MCF 10A (cell line): Measurements from ENCODE around the gene RPP30. TPM values are rescaled to one million over a fixed set of nuclear protein-coding genes. Genes with fewer than 3 reads are reported as not detected.

Experiments
- BruUV-seq: library from RNA; stranded (reverse); fragments of 400-500 nt; replicated peaks from 2 replicates; lab custom pipeline; 2021; lab: Mats Ljungman, UMichigan
- CTCF ChIA-PET: fragments of 300-600 bp; sonication (Branson Sonifier 250); formaldehyde crosslinking; extraction: SDS; loops from one replicate; lab custom pipeline; 2021; ENCODE audit warnings: antibody characterized with exemption, inconsistent platforms; lab: Yijun Ruan, JAX
- POLR2A ChIA-PET: fragments of 300-600, 350-650 bp; sonication (Branson Sonifier 250); formaldehyde crosslinking; extraction: SDS; loops from one replicate; lab custom pipeline; 2020; ENCODE audit warnings: antibody characterized with exemption, inconsistent platforms; lab: Yijun Ruan, JAX
- DNase-seq: peaks from one replicate; pipeline ENCODE4 v3.0.0-alpha.2; 2018; ENCODE audit not compliant: unreplicated experiment
- H3K27ac Mint-ChIP-seq: one replicate; pipeline ENCODE4 v1.8.0; 2022; ENCODE audit warnings: mild to moderate bottlenecking, low read depth, mixed read lengths; ENCODE audit not compliant: unreplicated experiment
- H3K27me3 Mint-ChIP-seq: one replicate; pipeline ENCODE4 v1.8.0; 2022; ENCODE audit warnings: mixed read lengths; ENCODE audit not compliant: insufficient read depth, unreplicated experiment
- H3K36me3 Mint-ChIP-seq: one replicate; pipeline ENCODE4 v1.8.0; 2022; ENCODE audit warnings: mild to moderate bottlenecking, moderate library complexity, mixed read lengths; ENCODE audit not compliant: insufficient read depth, unreplicated experiment
- H3K4me1 Mint-ChIP-seq: one replicate; pipeline ENCODE4 v1.8.0; 2022; ENCODE audit warnings: mixed read lengths; ENCODE audit not compliant: insufficient read depth, unreplicated experiment
- H3K4me3 Mint-ChIP-seq: one replicate; pipeline ENCODE4 v1.8.0; 2022; ENCODE audit warnings: mild to moderate bottlenecking, moderate library complexity, mixed read lengths; ENCODE audit not compliant: unreplicated experiment
- H3K9me3 Mint-ChIP-seq: one replicate; pipeline ENCODE4 v1.8.0; 2022; ENCODE audit warnings: mixed read lengths; ENCODE audit not compliant: unreplicated experiment
- intact Hi-C: fragments of 100-400 bp; cut with micrococcal nuclease; formaldehyde crosslinking; loops from 2 replicates; pipeline ENCODE4 v1.14.1; 2022
- total RNA-seq: library from RNA; stranded (reverse); gene quantifications from 2 replicates; pipeline ENCODE4 v1.2.3, GENCODE V29; 2022
- TF ChIP-seq, protein P1 (sequence below): fragments of 200-600 bp; IDR thresholded peaks from one replicate; pipeline ENCODE4 v1.8.0; 2022; ENCODE audit warnings: antibody characterized with exemption, mild to moderate bottlenecking; ENCODE audit not compliant: unreplicated experiment

Gene RPP30
- total RNA-seq, 1 experiment from 2014 or later, result 41.8 TPM

GRCh38 chr10:90856261-90856660 is 15.5 kb upstream of the RPP30 start:
- POLR2A ChIA-PET, result interaction anchor here (0.5 to 8.6 kb wide), 15 partner anchors 9 to 1212 kb away, joined by 3 to 67 read pairs (median 5); partner anchors contain the start of gene RPP30
- BruUV-seq, result no TSS peak
- Mint-ChIP-seq H3K27ac (peak overlapping the region; percentile 84), H3K4me1 (peaks cover 17% of the 10 kb centered on the region), H3K27me3 (no peaks in the 10 kb centered on the region), H3K4me3 (peak overlapping the region; percentile 89), H3K36me3 (peaks cover 7% of the 10 kb centered on the region), H3K9me3 (no peaks in the 10 kb centered on the region)
- TF ChIP-seq, protein P1, sequence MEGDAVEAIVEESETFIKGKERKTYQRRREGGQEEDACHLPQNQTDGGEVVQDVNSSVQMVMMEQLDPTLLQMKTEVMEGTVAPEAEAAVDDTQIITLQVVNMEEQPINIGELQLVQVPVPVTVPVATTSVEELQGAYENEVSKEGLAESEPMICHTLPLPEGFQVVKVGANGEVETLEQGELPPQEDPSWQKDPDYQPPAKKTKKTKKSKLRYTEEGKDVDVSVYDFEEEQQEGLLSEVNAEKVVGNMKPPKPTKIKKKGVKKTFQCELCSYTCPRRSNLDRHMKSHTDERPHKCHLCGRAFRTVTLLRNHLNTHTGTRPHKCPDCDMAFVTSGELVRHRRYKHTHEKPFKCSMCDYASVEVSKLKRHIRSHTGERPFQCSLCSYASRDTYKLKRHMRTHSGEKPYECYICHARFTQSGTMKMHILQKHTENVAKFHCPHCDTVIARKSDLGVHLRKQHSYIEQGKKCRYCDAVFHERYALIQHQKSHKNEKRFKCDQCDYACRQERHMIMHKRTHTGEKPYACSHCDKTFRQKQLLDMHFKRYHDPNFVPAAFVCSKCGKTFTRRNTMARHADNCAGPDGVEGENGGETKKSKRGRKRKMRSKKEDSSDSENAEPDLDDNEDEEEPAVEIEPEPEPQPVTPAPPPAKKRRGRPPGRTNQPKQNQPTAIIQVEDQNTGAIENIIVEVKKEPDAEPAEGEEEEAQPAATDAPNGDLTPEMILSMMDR, result no peak
- CTCF ChIA-PET, result interaction anchor here (0.6 to 2.0 kb wide), 8 partner anchors 13 to 1086 kb away, joined by 3 to 7 read pairs (median 4); no protein-coding TSS in a partner anchor
- intact Hi-C loops, result loop anchor here (2.0 to 10.0 kb wide), 2 partner anchors 67 to 421 kb away; no protein-coding TSS in a partner anchor
- DNase-seq, result peak; percentile 9

DNA sequence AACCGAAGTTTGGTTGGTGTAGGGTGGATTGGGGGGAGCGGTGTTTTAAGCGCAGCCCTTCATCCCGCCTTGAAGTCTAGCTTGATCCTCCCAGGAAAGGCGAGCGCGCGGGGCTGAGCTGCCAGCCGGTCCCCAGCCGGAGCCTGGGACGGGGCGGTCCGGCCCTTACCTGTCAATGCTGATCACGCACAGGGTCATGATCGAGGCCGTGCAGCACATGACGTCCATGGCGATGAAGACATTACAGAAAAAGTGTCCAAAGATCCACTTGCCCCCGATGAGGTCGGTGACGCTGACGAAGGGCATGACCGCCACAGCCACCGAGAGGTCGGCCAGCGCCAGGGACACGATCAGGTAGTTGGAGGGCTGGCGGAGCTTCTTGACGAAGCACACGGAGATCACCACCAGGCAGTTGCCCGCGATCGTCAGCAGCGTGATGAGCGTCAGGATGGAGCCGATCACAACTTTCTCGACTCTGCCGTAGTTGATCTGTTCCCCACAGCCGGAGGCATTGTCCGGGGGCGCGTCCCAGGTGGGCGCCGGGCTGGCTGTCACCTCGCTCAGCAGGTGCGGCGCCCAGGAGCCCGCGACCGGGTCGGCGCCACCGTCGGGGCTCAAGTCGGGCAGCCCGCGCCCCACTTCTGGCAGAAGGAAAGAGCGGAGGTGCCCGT is 14.7 kb upstream of the RPP30 start:
- DNase-seq, result peak; percentile 22
- ChIA-PET CTCF (interaction anchor here (0.6 to 2.0 kb wide), 11 partner anchors 14 to 1975 kb away, joined by 3 to 7 read pairs (median 4); no protein-coding TSS in a partner anchor), POLR2A (interaction anchor here (0.7 to 8.6 kb wide), 15 partner anchors 10 to 1213 kb away, joined by 3 to 67 read pairs (median 4); partner anchors contain the start of gene RPP30)
- Mint-ChIP-seq H3K4me3 (peak overlapping the region; percentile 89), H3K36me3 (peaks cover 6% of the 10 kb centered on the region), H3K4me1 (peaks cover 17% of the 10 kb centered on the region), H3K9me3 (no peaks in the 10 kb centered on the region), H3K27me3 (no peaks in the 10 kb centered on the region), H3K27ac (peak overlapping the region; percentile 84)
- TF ChIP-seq, protein P1, result no peak
- BruUV-seq, result no TSS peak
- intact Hi-C loops, result loop anchor here (2.0 to 10.0 kb wide), 2 partner anchors 68 to 422 kb away; no protein-coding TSS in a partner anchor

DNA sequence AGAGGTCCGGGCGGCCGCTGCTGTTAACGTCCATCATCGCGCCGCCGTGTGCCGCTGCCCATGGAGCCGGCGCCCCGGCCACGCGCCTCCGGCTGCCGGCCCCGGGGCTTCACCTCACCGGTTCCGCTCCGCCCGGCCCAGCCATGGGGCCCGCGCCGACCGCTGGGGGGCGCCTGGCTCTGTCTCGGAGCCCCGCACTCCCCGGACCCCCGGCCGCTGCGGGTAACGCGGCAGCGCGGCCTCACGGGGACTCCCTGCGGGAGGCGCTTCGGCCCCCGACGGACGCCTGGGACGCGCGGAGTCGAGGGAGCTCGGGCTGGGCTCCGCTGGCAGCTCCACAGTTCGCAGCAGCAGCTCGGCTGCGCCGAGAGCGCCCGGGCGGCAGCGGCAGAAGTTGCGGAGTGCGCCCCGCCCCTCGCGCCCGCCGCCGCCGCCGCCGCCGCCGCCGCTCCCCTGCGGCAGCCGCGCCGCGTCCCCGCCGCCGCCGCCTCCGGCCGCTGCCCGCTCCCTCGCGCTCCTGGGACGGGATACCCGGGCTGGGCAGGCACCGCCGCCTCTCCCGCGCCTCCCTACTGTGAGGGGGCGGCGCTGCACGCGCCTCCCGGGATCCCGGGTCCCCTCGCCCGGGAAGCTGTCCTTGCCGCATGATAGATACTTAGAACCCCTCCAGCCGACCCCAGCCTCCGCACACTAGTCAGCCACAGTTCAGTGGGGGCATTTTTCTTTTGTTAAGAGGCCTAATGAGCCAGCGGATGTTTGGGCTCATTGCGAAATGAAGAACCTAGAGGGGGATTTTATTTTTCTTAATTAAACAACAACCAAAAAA is 13.9 kb upstream of the RPP30 start, which contains the start of gene HTR7:
HTR7 (minus strand) TSS at position 405 of the 826 bp plus-strand sequence; CDS start at position 37, 368 bp downstream.
- intact Hi-C loops, result loop anchor here (2.0 to 10.0 kb wide), 3 partner anchors 41 to 423 kb away; no protein-coding TSS in a partner anchor

More for the DNA sequence above, 13.9 kb upstream of the RPP30 start, which contains the start of gene HTR7:
- peak within 1 kb of the TSS; percentile 84 for H3K27ac Mint-ChIP-seq
- ChIA-PET CTCF (interaction anchor here (0.6 to 1.8 kb wide), 8 partner anchors 11 to 1079 kb away, joined by 3 to 8 read pairs (median 4); no protein-coding TSS in a partner anchor), POLR2A (interaction anchor here (0.8 to 8.6 kb wide), 10 partner anchors 11 to 634 kb away, joined by 3 to 67 read pairs (median 9); partner anchors contain the start of gene RPP30)
- no TSS peak for BruUV-seq
- H3K36me3 Mint-ChIP-seq, result peaks cover 6% of the 10 kb centered on the region
- no peaks in the 10 kb centered on the region for H3K27me3 Mint-ChIP-seq
- TF ChIP-seq, protein P1, result peak; percentile 66
- peaks cover 17% of the 10 kb centered on the region for H3K4me1 Mint-ChIP-seq
- no peaks in the 10 kb centered on the region for H3K9me3 Mint-ChIP-seq
- peak; percentile 46 for DNase-seq
- peak within 1 kb of the TSS; percentile 89 for H3K4me3 Mint-ChIP-seq
